NCI-H345 (cell line): ENCODE measurements around the gene UBAP2.
"Not testable (repeated sequence)": the region's sequence is repeated elsewhere in the genome, so short reads cannot be mapped to it uniquely, and the experiment has no call there.

Experiments used
- DNase-seq: peaks from one replicate; lab custom pipeline; 2025; lab: John Stamatoyannopoulos, UW

UBAP2 gene

DNA sequence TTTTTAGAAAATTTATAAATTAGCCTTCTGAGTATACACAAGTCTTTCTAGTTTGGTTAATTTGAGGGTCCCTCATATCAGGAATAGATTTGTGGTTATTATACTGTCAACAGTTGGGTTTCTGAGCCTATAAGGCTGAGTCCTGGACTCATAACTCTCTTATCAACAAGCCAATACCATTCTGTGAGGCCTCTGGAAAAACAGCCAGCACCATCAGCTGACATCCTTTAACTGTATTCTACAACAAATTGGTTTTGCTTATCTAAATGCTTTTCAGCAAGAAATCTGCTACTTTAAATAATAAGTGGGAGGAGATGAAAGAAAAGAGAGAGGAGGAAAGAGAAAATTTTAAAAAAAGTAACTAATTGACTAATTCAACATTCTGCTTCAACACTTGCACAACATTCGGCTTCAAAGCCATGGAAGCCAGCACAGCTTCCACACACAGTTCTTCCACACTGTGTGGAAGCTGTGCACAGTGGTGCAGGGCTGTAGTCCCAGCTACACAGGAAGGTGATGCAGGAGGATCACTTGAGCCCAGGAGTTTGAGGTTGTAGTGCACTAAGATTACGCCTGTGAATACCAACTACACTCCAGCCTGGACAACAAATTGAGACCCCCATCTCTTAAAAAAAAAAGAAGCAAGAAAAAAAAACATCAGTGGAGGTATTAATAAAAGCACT lies 84.5 kb downstream of the UBAP2 start:
- DNase-seq: no peak

DNA sequence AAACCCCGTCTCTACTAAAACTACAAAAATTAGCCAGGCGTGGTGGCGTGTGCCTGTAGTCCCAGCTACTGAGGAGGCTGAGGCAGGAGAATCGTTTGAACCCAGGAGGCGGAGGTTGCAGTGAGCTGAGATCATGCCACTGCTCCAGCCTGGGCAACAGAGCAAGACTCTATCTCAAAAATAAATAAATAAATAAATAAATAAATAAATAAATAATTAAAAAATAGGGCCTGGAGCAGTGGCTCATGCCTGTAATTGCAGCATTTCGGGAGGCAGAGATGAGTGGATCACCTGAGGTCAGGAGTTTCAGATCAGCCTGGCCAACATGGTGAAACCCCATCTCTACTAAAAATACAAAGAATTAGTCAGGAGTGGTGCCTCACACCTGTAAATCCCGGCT lies 86.2 kb downstream of the UBAP2 start:
- DNase-seq: not testable (repeated sequence)

DNA sequence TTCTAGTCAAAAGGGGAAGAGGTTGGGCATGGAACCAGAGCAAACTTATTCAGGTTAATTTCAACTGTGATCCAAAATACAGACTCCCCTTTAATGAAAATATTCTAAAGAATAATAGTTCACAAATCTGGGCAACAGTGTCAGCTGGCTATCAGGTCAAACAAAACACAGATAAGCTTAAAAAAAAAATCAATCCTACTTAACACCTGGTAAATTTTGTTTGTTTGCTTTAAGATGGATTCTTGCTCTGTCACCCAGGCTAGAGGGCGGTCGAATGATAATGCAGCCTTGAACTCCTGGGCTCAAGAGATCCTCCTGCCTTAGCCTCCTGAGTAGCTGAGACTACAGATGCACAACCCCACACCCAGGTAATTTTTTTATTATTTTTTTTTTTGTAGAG lies 89.0 kb downstream of the UBAP2 start:
- DNase-seq: no peak

DNA sequence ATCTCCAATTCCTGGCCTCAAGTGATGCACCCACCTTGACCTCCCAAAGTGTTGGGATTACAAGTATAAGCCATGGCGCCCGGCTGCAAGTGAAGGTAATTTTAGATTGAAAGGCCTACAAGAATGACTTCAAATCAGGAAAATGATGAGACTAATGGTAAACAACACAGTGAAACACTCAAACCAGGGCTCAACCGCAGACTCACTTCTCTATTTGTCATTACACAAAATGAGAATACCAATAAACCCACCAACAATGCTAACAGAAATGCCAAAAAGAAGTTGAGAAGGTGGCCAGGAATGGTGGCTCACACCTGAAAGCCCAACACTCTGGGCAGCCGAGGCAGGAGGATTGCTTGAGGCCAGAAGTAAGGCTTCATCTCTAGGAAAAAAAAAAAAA lies 92.1 kb downstream of the UBAP2 start:
- DNase-seq: no peak

DNA sequence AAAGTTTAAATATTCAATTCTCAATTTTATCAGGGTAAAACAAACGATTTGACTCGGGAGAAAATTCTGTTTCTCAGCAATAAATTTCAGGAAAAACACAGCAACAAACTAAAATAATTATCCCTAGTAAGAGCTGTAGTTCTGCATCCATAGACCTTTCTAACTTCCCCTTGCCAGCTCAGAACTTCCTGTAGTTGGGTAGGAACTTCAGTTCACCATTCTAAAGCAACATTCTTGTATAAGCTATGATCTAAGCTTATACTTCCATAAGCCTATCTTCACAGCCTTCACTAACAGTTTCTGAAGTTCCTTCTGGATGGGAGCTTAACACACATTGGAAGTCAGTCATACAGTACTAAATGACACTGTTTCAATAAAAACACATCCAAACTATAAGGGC lies 96.6 kb downstream of the UBAP2 start:
- no peak for DNase-seq

DNA sequence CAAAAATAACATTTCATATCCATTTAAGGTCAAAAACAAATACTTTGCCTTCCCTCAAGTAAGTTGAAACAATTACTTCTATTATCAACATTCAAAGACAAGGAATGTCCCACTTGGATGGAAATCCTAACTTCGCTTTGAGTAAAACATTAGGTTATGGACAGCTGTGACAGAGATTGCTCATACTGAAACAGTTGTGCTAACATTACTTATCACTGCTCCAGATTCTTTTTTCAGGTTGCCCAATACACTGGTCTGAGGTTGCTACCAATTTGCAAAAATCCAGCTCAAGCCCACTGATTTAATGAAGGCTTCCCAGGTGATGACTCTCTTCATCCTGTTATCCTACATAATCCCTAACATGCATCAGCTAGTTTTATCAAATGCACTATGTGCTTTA lies 98.3 kb downstream of the UBAP2 start:
- DNase-seq: no peak

DNA sequence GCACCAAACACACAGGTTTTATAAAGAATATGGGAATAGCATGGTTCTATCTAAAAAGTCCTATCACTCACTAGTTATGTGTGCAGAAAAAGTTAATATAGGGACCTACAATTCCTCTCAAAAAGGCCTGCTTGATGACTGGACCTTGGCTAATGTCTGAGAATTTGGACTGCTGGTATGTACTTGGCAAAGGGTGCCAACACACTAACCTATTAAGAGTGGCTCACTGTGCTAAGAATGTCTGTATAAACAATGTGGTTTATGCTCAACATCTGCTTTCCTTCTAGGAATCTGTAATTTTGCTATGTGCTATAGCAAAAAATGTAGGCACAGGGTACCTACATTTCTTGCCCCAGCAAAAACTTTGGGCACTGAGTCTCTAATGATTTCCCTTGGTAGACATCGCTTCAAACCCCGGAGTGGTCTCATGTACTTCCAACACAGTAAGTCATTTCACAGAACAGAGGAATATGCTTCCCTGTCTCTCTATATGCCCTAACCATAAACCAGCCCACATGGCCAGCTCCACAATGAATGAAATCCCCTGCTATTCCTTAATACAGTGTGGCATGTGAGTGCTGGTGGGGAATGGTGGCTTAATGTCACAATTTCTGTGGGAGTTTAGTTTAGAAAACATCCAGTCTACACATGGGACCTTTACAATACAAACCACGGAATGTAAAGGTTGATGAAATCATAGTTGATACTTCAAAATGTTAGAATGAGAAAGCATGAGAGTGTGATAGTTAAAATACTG lies 101.7 kb downstream of the UBAP2 start:
- no peak for DNase-seq

DNA sequence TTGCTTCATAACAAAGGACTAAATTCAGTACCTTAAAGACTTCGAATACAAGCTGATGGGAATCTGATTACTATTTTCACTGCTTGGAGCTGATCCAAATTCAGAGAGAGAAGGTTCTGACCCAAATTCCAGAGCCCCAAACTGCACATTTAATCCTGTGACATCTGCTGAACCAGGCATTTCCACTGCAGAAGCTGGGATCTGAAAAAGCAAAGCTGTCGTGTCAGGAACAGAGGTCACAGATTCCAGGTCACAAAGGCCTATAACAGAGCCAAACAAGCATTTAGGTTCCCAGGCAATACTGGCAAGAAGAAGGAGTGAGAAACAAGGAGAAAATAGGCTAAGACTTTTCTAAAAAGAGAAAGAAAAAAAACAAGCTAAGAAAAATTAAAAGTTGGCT lies 105.3 kb downstream of the UBAP2 start:
- DNase-seq: no peak

DNA sequence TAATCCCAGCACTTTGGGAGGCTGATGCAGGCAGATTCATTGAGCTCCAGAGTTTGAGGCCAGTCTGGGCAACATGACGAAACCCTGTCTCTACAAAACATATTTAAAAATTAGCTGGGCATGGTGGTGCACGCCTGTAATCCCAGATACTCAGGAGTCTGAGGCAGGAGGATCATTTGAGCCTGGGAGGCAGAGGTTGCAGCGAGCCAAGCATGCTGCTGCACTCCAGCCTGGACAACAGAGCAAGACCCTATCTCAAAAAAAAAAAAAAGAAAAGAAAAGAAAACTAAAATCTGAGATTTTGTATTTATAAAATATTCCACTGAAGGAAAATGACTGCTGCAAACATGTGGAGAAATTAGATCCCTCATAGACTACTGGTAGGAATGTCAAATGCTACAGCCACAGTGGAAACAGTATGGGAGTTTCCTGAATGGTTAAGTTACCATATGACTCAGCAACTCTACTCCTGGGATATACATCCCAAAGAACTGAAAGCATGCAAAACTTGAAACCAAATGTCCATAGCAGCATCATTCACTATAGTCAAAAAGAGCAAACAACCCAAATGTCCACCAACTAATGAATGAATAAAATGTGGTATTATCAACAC lies 106.1 kb downstream of the UBAP2 start:
- no peak for DNase-seq

DNA sequence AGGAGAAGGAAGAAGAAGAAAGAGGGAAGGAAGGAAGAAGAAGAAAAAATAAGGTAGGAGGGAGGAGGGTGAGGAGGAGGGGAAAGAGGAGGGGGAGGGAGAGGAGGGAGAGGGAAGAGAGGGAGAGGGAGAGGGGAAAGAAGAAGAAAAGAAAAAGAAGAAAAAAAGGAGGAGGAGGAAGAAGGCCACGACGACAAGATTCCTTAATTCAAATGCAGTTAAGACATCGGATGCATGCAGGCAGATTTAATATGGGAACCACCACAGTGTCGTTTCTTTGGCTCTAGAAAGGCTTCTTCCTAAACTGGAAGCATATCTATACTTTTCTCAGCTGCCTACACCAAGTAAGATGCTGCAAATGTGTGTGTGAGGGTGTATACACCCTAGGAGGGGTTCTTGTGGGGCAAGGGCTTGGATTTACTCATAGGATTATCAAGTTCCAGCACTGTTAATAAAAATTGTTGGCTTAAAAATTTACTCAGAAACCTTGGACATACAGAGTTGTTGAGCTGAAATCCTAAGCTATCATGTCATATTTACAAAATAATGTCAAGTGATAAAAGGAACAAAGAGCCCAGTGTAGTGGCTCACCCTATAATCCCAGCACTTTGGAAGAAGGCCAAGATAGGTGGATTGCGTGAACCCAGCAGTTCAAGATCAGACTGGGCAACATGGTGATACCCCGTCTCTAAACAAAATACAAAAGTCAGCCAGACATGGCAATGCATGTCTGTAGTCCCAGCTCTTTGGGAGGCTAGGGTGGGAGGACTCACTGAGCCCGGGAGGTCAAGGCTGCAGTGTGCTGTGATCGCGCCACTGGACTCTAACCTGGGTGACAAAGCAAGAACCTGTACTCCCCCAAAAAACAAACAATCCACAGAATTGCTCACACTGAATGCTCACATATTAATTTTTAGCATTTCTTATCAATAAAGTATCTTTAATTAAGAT lies 108.5 kb downstream of the UBAP2 start:
- DNase-seq: no peak

DNA sequence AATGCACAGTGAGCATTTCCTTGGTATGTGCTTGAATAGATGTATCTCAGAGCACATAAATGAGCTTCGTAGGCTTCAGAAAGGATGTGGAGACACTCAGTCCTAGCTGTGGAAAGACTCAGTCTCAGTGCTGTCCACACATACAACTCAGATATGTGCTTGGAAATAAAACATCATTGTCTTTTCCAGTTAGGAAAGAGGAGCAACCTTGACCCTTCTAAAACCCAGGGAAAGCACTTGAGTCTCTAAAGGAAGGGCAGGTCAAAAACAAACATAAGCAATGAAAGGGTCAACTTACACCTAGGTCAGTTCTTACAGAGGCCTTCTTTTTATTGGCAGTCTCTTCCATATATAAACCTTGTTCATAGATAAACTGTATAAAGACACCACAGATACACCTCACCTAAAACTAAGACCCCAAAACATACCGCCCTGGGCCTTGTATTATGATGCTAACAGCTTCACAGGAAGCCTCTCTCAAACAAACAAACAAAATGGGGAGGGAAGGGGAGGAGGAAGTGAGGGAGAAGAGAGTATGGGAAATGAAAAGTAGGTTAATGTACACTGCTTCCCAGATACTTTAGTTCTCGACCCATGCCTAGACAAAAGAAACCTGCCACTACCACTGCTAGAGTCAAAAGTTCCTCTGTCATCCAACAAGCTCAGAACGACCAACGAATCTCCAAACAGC lies 114.4 kb downstream of the UBAP2 start:
- DNase-seq: no peak

DNA sequence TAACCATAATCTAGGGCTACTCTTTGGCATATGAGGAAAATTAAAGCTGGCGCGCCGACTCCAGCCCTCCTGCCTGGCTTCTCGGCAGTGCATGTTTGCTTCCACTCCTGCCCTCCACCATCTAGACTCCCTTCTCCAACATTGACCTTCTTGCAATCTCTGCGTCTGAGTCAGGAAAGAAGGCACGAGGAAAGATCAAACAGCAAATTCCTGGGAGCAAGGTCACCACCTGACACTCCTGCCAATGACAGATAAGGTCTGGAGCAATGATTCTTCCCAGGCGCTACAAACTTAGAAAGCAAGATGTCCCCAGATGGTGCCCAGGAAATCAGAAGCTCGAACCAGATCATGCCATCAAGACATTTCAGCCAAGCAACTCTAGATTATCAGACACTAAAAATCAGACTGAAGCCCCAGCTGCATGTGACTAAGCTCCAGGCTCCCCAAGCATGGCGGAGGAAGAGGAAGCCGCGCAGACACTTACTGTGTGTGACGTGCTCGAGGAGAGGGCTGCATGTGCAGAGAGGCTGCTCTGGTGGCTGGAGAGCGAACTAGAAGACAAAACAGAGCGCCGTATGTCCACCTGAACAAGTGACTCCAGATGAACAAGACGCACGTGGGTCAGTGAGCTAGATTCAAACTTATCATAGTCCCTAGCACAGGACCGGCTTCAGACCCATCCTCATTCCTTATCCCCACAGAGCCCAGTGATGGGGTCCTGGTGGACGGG lies 116.4 kb downstream of the UBAP2 start:
- DNase-seq: no peak

DNA sequence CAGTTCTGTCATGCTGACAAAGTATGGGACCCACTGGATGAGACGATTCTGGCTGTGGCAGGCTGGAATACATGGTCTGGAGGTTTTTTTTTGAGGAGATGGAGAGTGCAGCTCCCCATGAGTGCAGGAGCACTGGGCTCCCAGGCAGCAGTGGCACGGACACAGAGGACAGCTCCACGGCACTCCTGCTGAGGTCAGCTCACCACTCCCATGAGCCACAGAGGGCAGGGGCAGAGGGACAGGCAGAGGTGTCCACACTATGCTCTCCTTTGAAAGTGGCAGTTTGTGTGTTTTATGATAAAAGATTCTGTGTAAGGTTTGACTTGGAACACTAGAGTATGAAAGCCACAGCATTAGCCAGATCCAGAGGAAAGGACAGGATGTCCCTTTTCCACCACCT lies 117.4 kb downstream of the UBAP2 start:
- DNase-seq: no peak

DNA sequence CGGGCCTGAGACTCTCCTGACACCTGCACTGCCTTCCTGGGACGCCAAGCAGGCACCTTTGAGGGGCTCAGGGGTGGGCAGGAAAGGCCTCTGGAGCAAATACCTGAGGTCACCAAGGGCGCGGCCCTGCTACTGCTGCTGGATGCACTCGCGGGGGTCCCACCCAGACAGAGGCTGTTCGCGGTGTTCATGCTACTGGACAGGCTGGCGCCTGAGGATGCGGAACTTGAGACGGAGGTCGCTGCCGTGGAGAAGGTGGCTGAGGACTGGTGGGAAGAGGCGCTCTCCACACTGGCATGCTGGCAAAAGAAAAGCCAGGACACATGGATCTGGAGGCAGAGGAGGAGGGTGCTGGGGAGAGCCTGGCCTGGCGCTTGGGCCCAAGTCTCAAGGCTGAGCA lies 121.0 kb downstream of the UBAP2 start:
- DNase-seq: no peak

DNA sequence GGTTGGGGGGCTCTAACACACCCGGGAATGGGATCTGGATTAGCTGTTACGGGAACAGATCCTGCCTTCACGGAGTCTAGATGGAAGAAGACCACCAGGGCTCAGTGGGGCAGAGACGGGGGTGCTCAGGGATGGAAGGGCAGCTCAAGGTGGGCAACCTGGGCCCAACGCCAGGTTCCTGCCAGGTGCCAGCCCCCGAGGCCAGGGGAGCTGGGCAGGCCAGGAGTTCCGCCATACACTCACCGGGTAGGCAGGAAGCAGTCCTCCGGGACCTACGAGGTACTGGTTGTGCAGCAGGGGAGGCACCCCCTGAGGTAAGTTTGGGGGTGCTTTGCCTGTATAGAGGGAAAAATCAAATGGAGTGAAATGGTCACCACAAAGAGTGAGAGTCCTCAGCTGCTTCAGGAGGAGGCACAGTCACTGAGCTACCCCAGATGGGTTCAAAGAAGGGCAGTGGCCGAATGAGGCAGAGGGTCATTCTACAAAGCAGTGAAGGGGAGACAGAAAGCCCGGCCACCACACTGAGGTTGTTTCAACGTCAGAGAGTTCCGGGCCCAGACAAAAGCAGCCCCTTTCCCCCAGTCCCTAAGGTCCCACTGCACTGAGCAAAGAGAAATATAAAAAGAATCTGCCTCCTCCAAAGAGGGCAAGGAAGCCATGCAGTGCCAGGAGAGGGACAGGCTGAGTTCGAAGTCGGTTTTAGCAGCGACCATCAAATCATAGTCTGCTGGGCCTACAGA lies 121.8 kb downstream of the UBAP2 start:
- no peak for DNase-seq

DNA sequence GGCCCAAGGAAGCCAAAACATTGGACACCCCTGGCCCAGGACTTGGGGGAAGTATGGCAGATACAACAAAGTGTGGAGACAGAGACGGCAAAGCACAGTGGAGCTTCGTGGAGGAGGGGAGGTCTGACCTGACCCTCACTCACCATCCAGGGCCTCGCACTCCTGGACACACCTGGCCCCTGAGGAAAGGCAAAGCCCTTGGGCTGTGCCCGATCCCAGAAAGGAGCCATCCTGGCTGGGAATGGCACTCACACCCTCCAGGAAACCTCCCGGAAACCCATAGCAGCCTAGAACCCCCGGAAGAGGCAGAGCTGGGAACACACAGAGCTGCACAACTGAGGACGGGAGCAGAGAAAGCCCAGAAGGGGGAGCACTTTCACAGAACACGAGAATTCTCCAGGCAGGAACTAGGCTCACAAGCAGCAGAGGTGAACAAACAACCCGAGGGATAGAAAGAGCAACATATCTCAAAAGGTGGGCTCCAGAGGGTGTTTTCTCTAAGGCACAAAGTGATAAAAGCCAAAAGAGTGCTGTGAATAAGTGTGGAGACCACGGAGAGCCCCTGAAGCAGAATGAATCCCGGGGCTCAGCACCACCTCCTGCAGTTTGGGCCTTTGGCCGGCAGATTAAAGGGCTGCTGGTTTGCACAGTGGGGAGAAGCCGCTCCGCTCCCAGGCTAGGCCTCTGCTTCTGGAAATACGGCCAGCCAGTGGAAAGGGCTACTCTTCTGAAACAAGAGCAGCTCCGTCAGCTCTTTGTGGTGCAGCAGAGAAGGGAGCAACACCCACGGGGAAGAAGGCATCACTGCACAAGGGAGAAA lies 123.5 kb downstream of the UBAP2 start:
- no peak for DNase-seq

DNA sequence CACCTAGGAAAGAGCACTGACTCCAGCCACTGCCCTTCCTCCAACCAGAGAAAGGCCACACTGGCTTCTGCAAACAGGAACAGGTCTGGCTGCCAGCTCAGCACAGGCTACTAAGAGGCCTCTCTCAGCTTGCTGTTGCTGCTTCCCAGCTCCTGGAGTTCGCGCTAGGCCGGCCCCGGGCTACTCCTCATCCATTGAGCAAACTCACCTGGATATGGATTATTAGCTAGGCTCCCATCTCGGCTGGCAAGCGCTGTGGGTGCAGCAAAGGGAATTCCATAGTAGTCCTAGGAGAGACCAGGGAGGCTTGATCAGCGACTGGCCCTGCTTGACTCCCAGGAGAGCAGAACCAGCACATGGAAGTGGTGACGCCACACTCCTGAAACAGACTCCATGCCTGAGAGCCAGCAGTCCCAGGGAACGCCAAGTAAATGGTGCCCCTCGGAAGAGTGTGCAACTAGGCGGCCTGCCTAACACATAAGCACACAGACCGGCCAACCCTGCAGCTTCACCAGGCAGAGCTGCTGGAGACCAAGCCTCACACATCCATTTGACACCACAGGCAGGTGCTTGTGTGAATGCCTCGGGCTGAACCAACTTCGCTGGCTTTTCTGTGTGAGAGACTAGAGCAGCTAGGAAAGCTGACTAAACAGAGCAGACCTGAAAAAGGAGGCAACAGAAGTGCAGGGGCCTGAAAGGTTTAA lies 124.5 kb downstream of the UBAP2 start:
- DNase-seq: no peak

DNA sequence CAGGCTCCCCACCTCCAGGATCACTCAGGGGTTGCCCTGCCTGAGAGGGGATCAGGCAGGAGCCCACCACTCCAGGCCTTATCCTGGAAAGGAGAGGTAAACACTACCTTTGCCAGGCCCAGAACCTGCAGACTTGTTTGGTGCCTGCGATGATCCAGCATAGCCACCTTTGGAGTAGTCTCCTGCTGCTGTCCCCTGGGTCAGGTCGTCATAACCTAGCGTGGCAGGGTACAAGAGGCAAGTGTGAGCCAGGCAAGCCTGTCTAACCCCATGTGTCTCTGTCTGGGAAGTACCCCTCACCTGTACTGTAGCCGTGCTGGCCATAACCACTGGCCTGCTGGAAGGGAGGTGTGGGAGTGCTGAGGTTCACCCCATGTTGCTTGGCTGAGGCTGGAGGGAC lies 125.6 kb downstream of the UBAP2 start:
- DNase-seq: no peak
